Caco-2 (cell line): ENCODE measurements around the gene GP1BB. TPM values are rescaled to one million over a fixed set of nuclear protein-coding genes. Genes with fewer than 3 reads are reported as not detected.

Experiments used
- BruUV-seq: library from RNA; stranded (reverse); fragments of 400-500 nt; replicated peaks from 2 replicates; lab custom pipeline; 2021; lab: Mats Ljungman, UMichigan
- CTCF ChIA-PET: fragments of 300-600 bp; sonication (Branson Sonifier 250); formaldehyde crosslinking; loops from one replicate; lab custom pipeline; 2022; ENCODE audit warnings: antibody characterized with exemption; lab: Charles Lee
- POLR2A ChIA-PET: fragments of 300-600 bp; sonication (Branson Sonifier 250); formaldehyde crosslinking; loops from one replicate; lab custom pipeline; 2022; ENCODE audit warnings: antibody characterized with exemption; lab: Charles Lee
- DNase-seq, 2 experiments: peaks; one replicate each; pipeline versions ENCODE4 v3.0.0 to v3.0.0-alpha.2; 2020 to 2022
- H3K27me3 ChIP-seq: replicated peaks from 2 replicates; pipeline ENCODE4 v1.6.0; 2011; ENCODE audit warnings: low read length; ENCODE audit not compliant: control insufficient read depth, insufficient read depth
- H3K36me3 ChIP-seq: 2 replicates; pipeline ENCODE4 v1.5.1; 2011; ENCODE audit warnings: low read length; ENCODE audit not compliant: control insufficient read depth, insufficient read depth
- H3K4me1 ChIP-seq: fragments of 250-450 bp; sonication (Bioruptor Pico); 2 replicates; pipeline ENCODE4 v1.5.1; 2020; ENCODE audit warnings: mild to moderate bottlenecking
- H3K4me3 ChIP-seq: 2 replicates; pipeline ENCODE4 v1.5.1; 2011; ENCODE audit warnings: low read depth, mild to moderate bottlenecking, control low read depth, low read length
- H3K9me3 ChIP-seq: fragments of 250-450 bp; sonication (Bioruptor Pico); 2 replicates; pipeline ENCODE4 v1.5.1; 2020; ENCODE audit warnings: mild to moderate bottlenecking, moderate library complexity
- H3K27ac Mint-ChIP-seq: one replicate; pipeline ENCODE4 v1.8.0; 2022; ENCODE audit warnings: mixed read lengths; ENCODE audit not compliant: unreplicated experiment
- H3K27me3 Mint-ChIP-seq: one replicate; pipeline ENCODE4 v1.8.0; 2022; ENCODE audit warnings: mixed read lengths; ENCODE audit not compliant: insufficient read depth, unreplicated experiment
- H3K36me3 Mint-ChIP-seq: one replicate; pipeline ENCODE4 v1.8.0; 2022; ENCODE audit warnings: mild to moderate bottlenecking, mixed read lengths; ENCODE audit not compliant: insufficient read depth, unreplicated experiment
- H3K4me1 Mint-ChIP-seq: one replicate; pipeline ENCODE4 v1.8.0; 2022; ENCODE audit warnings: low read depth, mixed read lengths; ENCODE audit not compliant: unreplicated experiment
- H3K4me3 Mint-ChIP-seq: one replicate; pipeline ENCODE4 v1.8.0; 2022; ENCODE audit warnings: mild to moderate bottlenecking, moderate library complexity, mixed read lengths; ENCODE audit not compliant: unreplicated experiment
- H3K9me3 Mint-ChIP-seq: one replicate; pipeline ENCODE4 v1.8.0; 2022; ENCODE audit warnings: mixed read lengths; ENCODE audit not compliant: unreplicated experiment
- intact Hi-C: fragments of 100-400 bp; cut with micrococcal nuclease; formaldehyde crosslinking; loops from one replicate; pipeline ENCODE4 v1.10.0; 2022; ENCODE audit not compliant: unreplicated experiment
- total RNA-seq: library from RNA; stranded (reverse); gene quantifications from 2 replicates; pipeline ENCODE4 v1.2.3, GENCODE V29; 2022
- TF ChIP-seq, protein P1 (sequence below), 2 experiments: fragments of 200-600 bp in 1 of 2; IDR thresholded peaks; 1 replicate in 1 of 2; 2 replicates in 1 of 2; pipeline versions ENCODE4 v1.5.1 to v1.8.0; 2011 to 2022; ENCODE audit warnings: antibody characterized with exemption in 1 of 2, control low read depth in 1 of 2, inconsistent platforms in 1 of 2, low read depth in 1 of 2, low read length in 1 of 2, mild to moderate bottlenecking in 1 of 2, moderate library complexity in 1 of 2; ENCODE audit not compliant: insufficient read depth in 1 of 2, severe bottlenecking in 1 of 2, unreplicated experiment in 1 of 2

The GP1BB gene
- total RNA-seq, 1 experiment from 2014 or later = 1.0 TPM

DNA sequence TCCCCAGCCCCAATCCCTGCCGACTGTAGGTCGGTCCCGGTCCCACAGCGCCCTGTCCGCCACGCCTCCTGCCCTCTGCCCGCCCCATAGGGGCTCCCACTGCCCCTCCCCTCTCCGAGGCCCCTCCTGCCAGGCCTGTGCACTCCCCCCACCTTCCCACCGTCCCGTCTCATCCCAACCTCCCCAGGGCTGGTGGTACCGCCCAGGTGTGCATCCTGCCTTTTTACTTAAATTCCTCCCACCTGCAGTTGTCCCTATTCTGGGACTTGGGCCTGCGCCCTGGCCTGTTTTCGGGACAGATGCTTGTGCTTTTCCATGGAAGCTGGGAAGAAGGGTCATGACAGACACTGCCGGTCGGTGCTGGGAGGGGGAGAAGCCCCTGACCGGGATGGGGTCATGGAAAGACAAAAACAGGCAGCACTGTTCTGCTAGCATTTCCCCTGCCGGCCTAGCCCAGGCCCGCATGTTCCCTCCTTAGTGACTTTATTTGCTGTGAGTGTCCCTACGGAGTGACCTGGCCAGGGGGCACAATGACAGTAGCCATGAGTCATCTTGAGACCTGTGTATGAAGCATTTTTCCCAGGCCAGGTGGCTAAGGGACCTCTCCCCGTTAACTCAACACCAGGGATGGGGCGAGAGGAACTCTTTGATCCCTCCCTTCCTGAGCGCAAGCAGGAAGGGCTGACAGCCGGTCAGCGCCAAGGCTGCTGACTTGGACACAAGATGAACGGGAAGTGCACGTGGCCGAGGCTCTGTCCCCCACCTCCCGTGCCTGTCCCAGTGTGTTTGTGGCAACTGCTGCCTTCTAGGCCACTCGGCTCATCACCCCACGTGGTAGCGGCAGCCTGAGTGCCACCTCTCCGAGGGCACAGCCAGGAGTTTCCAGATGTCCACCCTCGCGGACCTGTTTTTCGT lies 44.3 kb downstream of the GP1BB start:
- no peak overlapping the region for H3K27ac Mint-ChIP-seq
- Histone ChIP-seq H3K36me3 (no peaks in the 10 kb centered on the region), H3K27me3 (no peaks in the 10 kb centered on the region), H3K4me3 (no peak overlapping the region; the same call in 1 of the 2 replicates), H3K9me3 (no peaks in the 10 kb centered on the region), H3K4me1 (peaks cover 12% of the 10 kb centered on the region)
- BruUV-seq = no TSS peak
- DNase-seq = peak in 1 of 2 experiments; percentile 31
- peaks cover 3% of the 10 kb centered on the region for H3K27me3 Mint-ChIP-seq
- no peaks in the 10 kb centered on the region for H3K9me3 Mint-ChIP-seq
- intact Hi-C loops = loop anchor here (1.0 kb wide), 1 partner anchor 36 kb away; no protein-coding TSS in a partner anchor
- peak overlapping the region; percentile 61 for H3K4me3 Mint-ChIP-seq
- TF ChIP-seq, protein P1, sequence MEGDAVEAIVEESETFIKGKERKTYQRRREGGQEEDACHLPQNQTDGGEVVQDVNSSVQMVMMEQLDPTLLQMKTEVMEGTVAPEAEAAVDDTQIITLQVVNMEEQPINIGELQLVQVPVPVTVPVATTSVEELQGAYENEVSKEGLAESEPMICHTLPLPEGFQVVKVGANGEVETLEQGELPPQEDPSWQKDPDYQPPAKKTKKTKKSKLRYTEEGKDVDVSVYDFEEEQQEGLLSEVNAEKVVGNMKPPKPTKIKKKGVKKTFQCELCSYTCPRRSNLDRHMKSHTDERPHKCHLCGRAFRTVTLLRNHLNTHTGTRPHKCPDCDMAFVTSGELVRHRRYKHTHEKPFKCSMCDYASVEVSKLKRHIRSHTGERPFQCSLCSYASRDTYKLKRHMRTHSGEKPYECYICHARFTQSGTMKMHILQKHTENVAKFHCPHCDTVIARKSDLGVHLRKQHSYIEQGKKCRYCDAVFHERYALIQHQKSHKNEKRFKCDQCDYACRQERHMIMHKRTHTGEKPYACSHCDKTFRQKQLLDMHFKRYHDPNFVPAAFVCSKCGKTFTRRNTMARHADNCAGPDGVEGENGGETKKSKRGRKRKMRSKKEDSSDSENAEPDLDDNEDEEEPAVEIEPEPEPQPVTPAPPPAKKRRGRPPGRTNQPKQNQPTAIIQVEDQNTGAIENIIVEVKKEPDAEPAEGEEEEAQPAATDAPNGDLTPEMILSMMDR (IDR thresholded peaks at IDR 0.05; ENCODE audit: insufficient read depth in 1 of 2, low read depth in 1 of 2, low read length in 1 of 2, severe bottlenecking in 1 of 2, unreplicated experiment in 1 of 2) = no peak
- POLR2A ChIA-PET = no interaction called here
- CTCF ChIA-PET = no interaction called here
- no peaks in the 10 kb centered on the region for H3K36me3 Mint-ChIP-seq
- no peaks in the 10 kb centered on the region for H3K4me1 Mint-ChIP-seq

DNA sequence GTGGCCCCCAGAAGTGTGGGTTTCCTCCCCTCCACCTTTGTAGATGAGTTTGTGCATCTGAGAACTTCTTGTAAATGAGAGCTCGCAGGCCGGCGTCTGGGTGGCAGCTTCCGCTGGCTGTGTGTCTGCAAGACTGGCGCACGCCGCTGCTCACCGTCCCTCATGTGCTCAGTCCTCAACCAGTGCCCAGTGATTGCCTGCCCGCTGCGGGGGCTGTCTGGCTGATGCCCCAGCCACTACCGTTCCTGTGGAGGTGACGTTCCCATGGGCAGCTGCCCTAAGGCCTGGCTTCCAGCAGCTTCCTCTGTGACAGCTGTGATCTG lies 46.0 kb downstream of the GP1BB start:
- intact Hi-C loops = no loop called here
- Histone ChIP-seq H3K4me3 (no peak overlapping the region), H3K36me3 (no peaks in the 10 kb centered on the region), H3K9me3 (no peaks in the 10 kb centered on the region), H3K27me3 (no peaks in the 10 kb centered on the region), H3K4me1 (peaks cover 12% of the 10 kb centered on the region)
- no peaks in the 10 kb centered on the region for H3K4me1 Mint-ChIP-seq
- H3K36me3 Mint-ChIP-seq = no peaks in the 10 kb centered on the region
- TF ChIP-seq, protein P1 (IDR thresholded peaks at IDR 0.05; ENCODE audit: insufficient read depth in 1 of 2, low read depth in 1 of 2, low read length in 1 of 2, severe bottlenecking in 1 of 2, unreplicated experiment in 1 of 2) = no peak
- peaks cover 3% of the 10 kb centered on the region for H3K27me3 Mint-ChIP-seq
- no peak overlapping the region for H3K4me3 Mint-ChIP-seq
- no peak for DNase-seq
- no TSS peak for BruUV-seq
- no peaks in the 10 kb centered on the region for H3K9me3 Mint-ChIP-seq
- no peak overlapping the region for H3K27ac Mint-ChIP-seq
- CTCF ChIA-PET = interaction anchor here (0.8 to 1.0 kb wide), 2 partner anchors 13 to 39 kb away, joined by 3 read pairs; no protein-coding TSS in a partner anchor
- POLR2A ChIA-PET = no interaction called here

DNA sequence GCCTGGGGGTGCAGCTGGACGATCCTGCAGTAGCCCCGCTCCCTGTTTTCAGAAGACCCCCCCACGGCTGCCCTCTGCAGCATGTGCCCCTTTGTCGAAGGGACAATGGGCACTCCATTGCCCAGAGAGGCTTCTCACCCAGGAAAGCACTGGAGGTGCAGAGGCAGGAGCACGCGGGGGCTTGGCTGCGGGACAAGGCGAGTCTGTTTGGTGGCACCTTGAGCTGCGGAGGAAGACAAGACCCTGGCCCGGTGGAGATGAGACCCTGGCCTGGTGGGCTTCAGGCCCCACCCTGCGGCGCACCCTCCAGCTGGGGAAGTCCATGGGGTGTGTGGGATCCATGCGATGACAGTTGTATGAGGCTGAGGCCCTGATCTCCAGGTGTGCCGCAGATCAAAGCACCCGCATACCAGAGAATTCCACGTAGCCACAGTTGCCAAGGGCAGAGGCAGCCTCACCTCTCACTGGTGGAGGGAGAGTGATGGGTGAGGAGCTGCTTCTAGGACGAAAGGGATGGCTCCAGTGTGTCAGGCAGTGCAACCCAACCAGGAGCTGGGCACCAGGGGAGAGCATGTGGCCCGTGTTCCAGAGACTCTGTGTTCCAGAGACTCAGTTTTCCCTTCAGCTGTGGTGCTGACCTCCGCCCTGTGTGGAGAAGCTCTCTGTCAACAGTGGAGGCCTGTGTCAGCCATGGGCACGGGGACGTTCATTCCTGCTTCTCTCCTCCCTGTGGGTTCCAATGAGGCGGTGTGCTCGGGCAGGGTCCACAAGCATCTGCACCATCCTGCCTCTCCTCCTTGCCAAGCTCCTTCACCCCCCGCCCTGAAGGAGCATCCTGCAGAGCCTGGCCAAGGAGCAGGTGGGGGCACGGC lies 47.2 kb downstream of the GP1BB start:
- Histone ChIP-seq H3K36me3 (no peaks in the 10 kb centered on the region), H3K4me3 (no peak overlapping the region), H3K9me3 (no peaks in the 10 kb centered on the region), H3K27me3 (no peaks in the 10 kb centered on the region), H3K4me1 (peaks cover 12% of the 10 kb centered on the region)
- Mint-ChIP-seq H3K27me3 (peaks cover 3% of the 10 kb centered on the region), H3K27ac (no peak overlapping the region), H3K4me1 (no peaks in the 10 kb centered on the region), H3K36me3 (no peaks in the 10 kb centered on the region), H3K9me3 (no peaks in the 10 kb centered on the region), H3K4me3 (no peak overlapping the region)
- intact Hi-C loops = no loop called here
- ChIA-PET POLR2A (no interaction called here), CTCF (interaction anchor here (0.6 to 1.0 kb wide), 2 partner anchors 8 to 14 kb away, joined by 3 read pairs; no protein-coding TSS in a partner anchor)
- no TSS peak for BruUV-seq
- TF ChIP-seq, protein P1 (IDR thresholded peaks at IDR 0.05; ENCODE audit: insufficient read depth in 1 of 2, low read depth in 1 of 2, low read length in 1 of 2, severe bottlenecking in 1 of 2, unreplicated experiment in 1 of 2) = no peak
- no peak for DNase-seq
